Common myeloid progenitor, CD34-positive (primary cell): Measurements from ENCODE around the gene KBTBD3.
"Not testable (repeated sequence)": the region's sequence is repeated elsewhere in the genome, so short reads cannot be mapped to it uniquely, and the experiment has no call there.

ENCODE experiments used
- CTCF ChIA-PET: fragments of 350-600 bp; sonication (Branson Sonifier 250); formaldehyde crosslinking; loops from one replicate; lab custom pipeline; 2021; ENCODE audit warnings: antibody characterized with exemption; lab: Charles Lee
- POLR2A ChIA-PET: fragments of 350-600 bp; sonication (Branson Sonifier 250); formaldehyde crosslinking; loops from one replicate; lab custom pipeline; 2021; ENCODE audit warnings: antibody characterized with exemption; lab: Charles Lee
- DNase-seq, 3 donors: peaks; one replicate each; pipeline versions ENCODE4 v3.0.0 to v3.0.0-alpha.2; 2013
- H3K27ac ChIP-seq, 2 experiments: 1 replicate in 1 of 2; 2 replicates in 1 of 2; pipeline ENCODE4 v1.7.0; 2013; ENCODE audit warnings: inconsistent platforms in 2 of 2, low read length in 2 of 2, mild to moderate bottlenecking in 2 of 2, low read depth in 1 of 2, moderate library complexity in 1 of 2; ENCODE audit not compliant: severe bottlenecking in 2 of 2, insufficient read depth in 1 of 2, poor library complexity in 1 of 2
- H3K27me3 ChIP-seq, 5 experiments: replicated peaks in 2 of 5; 1 replicate in 3 of 5; 2 replicates in 2 of 5; pipeline versions ENCODE4 v1.6.1 to v1.7.0; 2013; ENCODE audit warnings: low read length in 4 of 5, mild to moderate bottlenecking in 2 of 5, moderate library complexity in 2 of 5, inconsistent platforms in 1 of 5; ENCODE audit not compliant: insufficient read depth in 5 of 5, control insufficient read depth in 4 of 5
- H3K36me3 ChIP-seq, 4 experiments: 1 replicate in 2 of 4; 2 replicates in 2 of 4; pipeline versions ENCODE4 v1.6.1 to v1.7.0; 2013; ENCODE audit warnings: low read length in 3 of 4, control low read depth in 1 of 4, mild to moderate bottlenecking in 1 of 4; ENCODE audit not compliant: control insufficient read depth in 4 of 4, insufficient read depth in 4 of 4
- H3K4me1 ChIP-seq, 4 experiments: 1 replicate in 3 of 4; 2 replicates in 1 of 4; pipeline versions ENCODE4 v1.6.1 to v1.7.1; 2013; ENCODE audit warnings: low read length in 3 of 4, mild to moderate bottlenecking in 3 of 4, control low read depth in 1 of 4, inconsistent platforms in 1 of 4, moderate library complexity in 1 of 4; ENCODE audit not compliant: control insufficient read depth in 4 of 4, insufficient read depth in 4 of 4; ENCODE audit errors: control extremely low read depth in 1 of 4
- H3K4me3 ChIP-seq, 7 experiments: 1 replicate in 4 of 7; 2 replicates in 3 of 7; pipeline versions ENCODE4 v1.5.1 to v1.7.0; 2013; ENCODE audit warnings: mild to moderate bottlenecking in 7 of 7, low read length in 6 of 7, moderate library complexity in 6 of 7, inconsistent platforms in 2 of 7, low read depth in 2 of 7, control low read depth in 1 of 7; ENCODE audit not compliant: insufficient read depth in 4 of 7, control insufficient read depth in 1 of 7; ENCODE audit errors: extremely low read depth in 1 of 7
- H3K9me3 ChIP-seq, 5 experiments: 1 replicate in 4 of 5; 2 replicates in 1 of 5; pipeline versions ENCODE4 v1.6.1 to v1.7.1; 2013; ENCODE audit warnings: low read length in 4 of 5, mild to moderate bottlenecking in 2 of 5, inconsistent platforms in 1 of 5, low read depth in 1 of 5, moderate library complexity in 1 of 5; ENCODE audit not compliant: control insufficient read depth in 4 of 5, insufficient read depth in 2 of 5; ENCODE audit errors: control extremely low read depth in 1 of 5
- WGBS: methylation state at CpG from one replicate; pipeline ENCODE4 v1.1.5; 2013; ENCODE audit not compliant: insufficient coverage; 5-methylcytosine and 5-hydroxymethylcytosine counted together

Gene KBTBD3

DNA sequence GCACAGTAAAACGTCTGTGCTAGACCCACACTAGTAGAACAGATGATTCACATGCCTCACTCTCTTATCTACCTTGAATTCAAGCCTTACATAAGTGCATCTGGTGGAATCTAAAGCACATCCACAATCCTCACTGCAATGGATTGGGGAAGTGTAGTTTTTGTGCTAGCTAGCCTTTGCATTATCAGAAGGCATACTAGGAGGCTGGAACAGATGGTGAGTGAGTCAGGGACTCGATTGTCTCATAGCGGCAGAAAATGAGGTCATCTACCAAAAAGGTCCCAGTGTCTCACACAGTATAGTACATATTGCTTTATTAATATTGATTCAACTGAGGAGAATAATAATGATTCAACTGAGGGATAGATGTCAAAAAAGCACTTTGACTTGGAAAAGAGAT is 64.4 kb downstream of the KBTBD3 start:
- Histone ChIP-seq H3K9me3 (peaks cover 0 to 26% (median 3%) of the 10 kb centered on the region in 5 experiments), H3K27me3 (no peaks in the 10 kb centered on the region), H3K27ac (no peak overlapping the region), H3K4me3 (no peak overlapping the region), H3K36me3 (peaks cover 17 to 47% (median 41%) of the 10 kb centered on the region in 4 experiments), H3K4me1 (peaks cover 0 to 1% (median 0%) of the 10 kb centered on the region in 4 experiments)
- POLR2A ChIA-PET, result interaction anchor here (0.6 kb wide), 1 partner anchor 10 kb away, joined by 4 read pairs; no protein-coding TSS in a partner anchor
- peak in 1 of 3 donors; percentile 8 for DNase-seq
- CTCF ChIA-PET, result no interaction called here
- WGBS, result 86% methylated on average over 1 of the region's 3 CpGs

DNA sequence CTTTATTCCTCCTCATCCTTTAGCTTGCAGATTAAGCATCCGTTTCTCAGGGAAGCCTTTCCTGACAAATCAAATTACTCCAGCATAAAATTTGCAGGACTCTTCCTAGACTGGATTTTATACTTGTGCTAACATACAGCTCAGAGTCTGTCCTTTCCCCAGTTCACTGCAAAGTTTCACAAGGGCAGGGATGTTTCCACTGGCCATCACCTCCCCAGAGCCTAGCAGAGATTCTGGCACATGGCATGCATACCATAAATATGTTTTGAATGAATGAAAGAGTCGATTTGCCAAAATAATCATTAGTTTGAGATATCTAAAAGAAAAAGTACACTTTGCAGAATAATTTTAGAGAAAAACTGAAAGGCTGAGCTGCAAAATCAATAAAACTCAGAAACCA is 65.7 kb downstream of the KBTBD3 start:
- H3K27me3 ChIP-seq, result no peaks in the 10 kb centered on the region
- no peak overlapping the region for H3K4me3 ChIP-seq
- ChIA-PET CTCF (no interaction called here), POLR2A (no interaction called here)
- H3K36me3 ChIP-seq, result peaks cover 27 to 60% (median 47%) of the 10 kb centered on the region in 4 experiments
- no peaks in the 10 kb centered on the region for H3K4me1 ChIP-seq
- no peak for DNase-seq
- H3K9me3 ChIP-seq, result peaks cover 0 to 31% (median 7%) of the 10 kb centered on the region in 5 experiments
- no peak overlapping the region for H3K27ac ChIP-seq
- WGBS, result 100% methylated on average over 1 of the region's 2 CpGs

DNA sequence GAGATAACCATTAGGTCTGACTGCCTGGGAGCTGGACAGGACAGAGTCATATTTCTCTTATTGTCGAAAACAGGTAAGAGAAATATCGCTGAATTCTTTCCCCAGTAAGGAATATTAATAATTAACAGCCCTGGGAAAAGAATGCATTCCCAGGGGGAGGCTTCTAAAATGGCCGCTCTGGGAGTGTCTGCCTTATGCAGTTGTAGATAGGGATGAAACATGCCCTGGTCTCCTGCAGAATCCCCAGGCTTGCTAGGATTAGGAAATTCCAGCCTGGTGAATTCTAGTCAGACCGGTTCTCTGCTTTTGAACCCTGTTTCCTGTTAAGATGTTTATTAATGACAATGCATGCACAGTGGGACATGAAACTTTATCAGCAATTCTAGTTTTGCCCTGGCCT is 74.1 kb downstream of the KBTBD3 start:
- H3K9me3 ChIP-seq, result peaks cover 0 to 28% (median 8%) of the 10 kb centered on the region in 5 experiments
- CTCF ChIA-PET, result interaction anchor here (1.1 kb wide), 1 partner anchor 12 kb away, joined by 4 read pairs; no protein-coding TSS in a partner anchor
- H3K27me3 ChIP-seq, H3K4me3 ChIP-seq, DNase-seq, POLR2A ChIA-PET, H3K27ac ChIP-seq, H3K4me1 ChIP-seq: not testable (repeated sequence)
- 100% methylated on average over 1 of the region's 4 CpGs for WGBS
- peaks cover 23 to 40% (median 30%) of the 10 kb centered on the region in 4 experiments for H3K36me3 ChIP-seq

DNA sequence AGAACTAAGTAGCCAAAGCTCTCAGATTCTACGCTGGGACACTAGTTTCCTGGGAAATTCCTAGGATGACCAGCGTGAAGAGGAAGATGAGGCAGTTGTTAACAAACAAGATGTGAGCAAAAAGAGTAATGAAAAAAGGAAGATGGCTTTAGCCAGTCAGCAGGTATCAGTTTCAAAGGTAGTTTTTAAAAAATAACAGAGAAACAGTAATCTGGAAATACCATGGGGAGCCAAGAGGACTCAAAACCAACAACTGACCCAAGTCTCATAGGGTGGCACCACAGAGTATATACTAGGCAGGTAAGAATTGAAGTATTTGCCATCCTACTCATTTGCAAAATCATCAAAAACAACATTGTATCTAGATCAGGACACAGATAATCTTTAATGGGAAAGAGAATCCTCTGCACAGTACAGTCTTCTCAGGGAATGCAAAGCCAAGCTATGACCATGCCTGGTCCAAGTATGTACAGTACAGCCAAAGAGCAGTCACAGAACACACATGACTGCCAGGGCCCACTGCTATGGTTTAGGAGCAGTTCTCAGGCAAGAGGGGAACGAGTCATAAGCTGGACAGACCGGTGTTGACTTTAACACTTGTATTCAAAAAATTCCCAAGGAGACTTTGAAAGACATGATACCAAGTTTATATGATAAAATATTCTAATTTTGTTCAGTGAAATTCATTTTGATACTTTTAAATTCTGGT is 75.7 kb downstream of the KBTBD3 start:
- CTCF ChIA-PET, result interaction anchor here (1.0 kb wide), 1 partner anchor 57 kb away, joined by 3 read pairs; no protein-coding TSS in a partner anchor
- Histone ChIP-seq H3K27ac (no peak overlapping the region), H3K4me3 (no peak overlapping the region), H3K36me3 (peaks cover 14 to 27% (median 22%) of the 10 kb centered on the region in 4 experiments), H3K27me3 (no peaks in the 10 kb centered on the region), H3K9me3 (peaks cover 2 to 20% (median 4%) of the 10 kb centered on the region in 5 experiments), H3K4me1 (no peaks in the 10 kb centered on the region)
- POLR2A ChIA-PET, result interaction anchor here (0.7 kb wide), 1 partner anchor 15 kb away, joined by 3 read pairs; no protein-coding TSS in a partner anchor
- DNase-seq, result no peak
- WGBS, result 100% methylated on average over 2 of the region's 4 CpGs
